Subcutaneous adipose tissue (tissue), 4 donors: ENCODE data around the gene KBTBD13. TPM values are rescaled to one million over a fixed set of nuclear protein-coding genes. Genes with fewer than 3 reads are reported as not detected.

Source experiments
- CTCF ChIP-seq: fragments of 450-650 bp; IDR thresholded peaks from one replicate; pipeline ENCODE4 v1.5.1; 2016; ENCODE audit warnings: low read depth, mild to moderate bottlenecking, control low read depth, antibody characterized with exemption, moderate library complexity
- total RNA-seq, 4 donors: library from RNA; depleted of rRNA; stranded (reverse); fragments of >200 nt; gene quantifications; one replicate each; pipeline ENCODE4 v1.1.0, GENCODE V29; 2016

Gene KBTBD13
- total RNA-seq, result not detected

GRCh38 chr15:65076486-65077290 lies at the start of gene KBTBD13:
Gene KBTBD13, plus strand, starts transcription at chr15:65076746. Its CDS starts 70 bp downstream, at chr15:65076816.
- no peak for TF ChIP-seq CTCF

DNA sequence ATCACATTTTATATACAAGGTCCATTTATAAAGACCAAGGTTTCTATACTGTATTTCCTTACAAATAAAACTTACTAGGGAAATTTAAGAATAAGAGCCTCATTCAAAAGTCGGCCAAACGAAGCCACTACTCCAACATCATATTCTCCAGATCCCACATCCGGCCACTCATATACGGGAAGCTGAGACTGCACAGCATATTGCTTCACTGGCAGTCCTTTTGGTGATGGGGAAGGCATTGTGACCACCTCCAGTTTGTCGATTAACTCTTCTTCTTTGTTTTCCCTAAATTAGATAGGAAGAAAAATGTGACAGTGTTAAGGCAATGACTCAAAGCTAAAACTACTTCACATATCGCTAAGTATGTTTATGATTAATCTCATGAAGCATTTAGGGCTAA lies 49.8 kb upstream of the KBTBD13 start:
- TF ChIP-seq CTCF, result no peak

- TF ChIP-seq CTCF, result no peak
Observed at GRCh38 chr15:65027593-65027992, 49.0 kb upstream of the KBTBD13 start.

DNA sequence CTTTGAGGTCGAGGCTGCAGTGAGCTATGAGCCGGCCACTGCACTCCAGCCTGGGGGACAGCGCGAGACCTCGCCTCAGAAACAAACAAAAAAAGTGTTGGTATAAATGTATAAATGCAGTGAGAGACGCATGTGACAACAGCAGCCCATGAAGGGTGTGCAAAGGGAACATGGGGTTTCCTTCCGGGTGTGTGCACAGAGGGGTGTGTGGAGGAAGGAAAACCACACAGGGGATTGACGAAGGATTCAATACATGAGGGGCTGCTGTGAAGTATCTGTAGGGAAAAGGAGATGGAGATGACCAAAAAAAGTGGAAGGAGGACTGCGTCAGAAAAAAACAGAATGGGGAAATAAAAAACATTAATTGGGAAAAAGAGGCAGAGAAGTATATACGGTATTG lies 48.2 kb upstream of the KBTBD13 start:
- TF ChIP-seq CTCF, result no peak

DNA sequence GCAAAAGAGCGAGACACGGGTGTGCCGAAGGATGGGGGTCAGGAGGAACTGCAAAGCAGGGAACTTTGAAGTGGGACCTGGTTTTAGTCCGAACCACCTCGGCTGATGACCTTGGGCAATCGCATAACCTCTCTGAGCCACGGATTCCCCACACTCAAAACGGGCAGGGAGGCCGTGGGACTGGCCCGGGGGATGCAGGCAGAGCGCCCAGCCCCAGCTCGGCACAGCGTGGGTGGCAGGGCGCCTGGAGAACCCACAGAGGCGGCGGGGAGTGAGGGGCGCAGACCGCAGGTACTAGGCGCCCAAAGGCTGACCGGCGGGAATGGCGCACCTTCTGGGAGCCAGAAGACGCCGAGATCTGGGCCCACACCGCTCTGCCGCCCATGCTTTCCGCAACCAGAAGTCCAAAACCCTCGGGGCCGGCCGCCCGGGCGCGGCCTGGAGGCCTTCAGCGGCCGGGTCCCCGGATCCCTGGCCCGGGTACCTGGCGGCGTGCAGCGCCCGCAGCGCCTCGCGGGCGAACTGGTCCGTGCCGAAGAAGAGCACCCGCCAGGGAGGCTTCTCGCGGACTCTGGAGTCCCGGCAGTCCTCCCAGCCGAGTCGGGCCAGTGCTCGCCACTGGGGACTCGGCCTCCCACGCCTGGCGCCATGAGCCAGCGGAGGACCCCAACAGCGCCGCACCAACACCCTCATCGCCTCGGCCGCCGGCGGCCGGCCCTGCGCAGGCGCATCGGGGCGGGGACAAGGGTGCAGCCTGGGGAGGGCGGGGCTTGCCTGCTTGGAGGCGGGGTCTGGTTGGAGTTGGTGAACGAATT lies 47.4 kb upstream of the KBTBD13 start, which contains the start of gene MTFMT:
Gene MTFMT, minus strand, starts transcription at position 719 of the 815 bp plus-strand sequence. Its CDS starts 26 bp downstream, at position 693.
- no peak for TF ChIP-seq CTCF

DNA sequence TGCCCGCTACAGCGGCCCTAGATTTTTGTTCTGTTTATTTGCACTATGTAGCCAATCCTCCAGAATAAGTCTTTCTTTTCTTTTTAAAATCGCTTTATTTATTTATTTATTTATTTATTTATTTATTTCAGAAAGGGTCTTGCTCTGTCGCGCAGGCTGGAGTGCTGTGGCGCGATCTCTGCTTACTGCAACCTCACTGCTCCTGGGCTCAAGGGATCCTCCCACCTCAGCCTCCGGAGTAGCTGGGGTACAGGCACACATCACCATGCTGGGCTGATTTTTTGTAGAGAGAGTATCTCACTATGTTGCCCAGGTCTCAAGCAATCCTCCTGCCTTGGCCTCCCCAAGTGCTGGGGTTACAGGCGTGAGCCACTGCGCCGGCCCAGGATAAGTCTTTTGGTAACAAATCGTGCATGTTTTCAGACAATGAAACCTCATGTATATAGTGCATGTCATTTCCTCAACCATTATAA lies 46.8 kb upstream of the KBTBD13 start:
- TF ChIP-seq CTCF, result no peak
